Inferior parietal cortex (tissue), 1 donor: ENCODE data around the gene ADAD2.

ENCODE experiments used
- DNase-seq: peaks from one replicate; pipeline ENCODE4 v3.0.0-alpha.2; 2016; ENCODE audit errors: extremely low spot score

ADAD2 gene

GRCh38 chr16:84176192-84177053 lies 14.5 kb upstream of the ADAD2 start:
- DNase-seq = no peak

GRCh38 chr16:84177741-84178073 lies 13.2 kb upstream of the ADAD2 start:
- no peak for DNase-seq

GRCh38 chr16:84178146-84178765 lies 12.7 kb upstream of the ADAD2 start:
- DNase-seq = no peak

GRCh38 chr16:84178892-84179611 lies 11.9 kb upstream of the ADAD2 start:
- DNase-seq = no peak

GRCh38 chr16:84179612-84180320 lies 11.2 kb upstream of the ADAD2 start:
- DNase-seq = no peak

GRCh38 chr16:84180519-84181140 lies 10.3 kb upstream of the ADAD2 start:
- no peak for DNase-seq

- no peak for DNase-seq
Measured at GRCh38 chr16:84181144-84181915, 9.6 kb upstream of the ADAD2 start.

- DNase-seq = no peak
Measured at GRCh38 chr16:84182104-84182503, 8.9 kb upstream of the ADAD2 start.

GRCh38 chr16:84182680-84183571 lies 8.0 kb upstream of the ADAD2 start:
- no peak for DNase-seq

- no peak for DNase-seq
Measured at GRCh38 chr16:84183572-84183875, 7.4 kb upstream of the ADAD2 start.

GRCh38 chr16:84183911-84184591 lies 6.9 kb upstream of the ADAD2 start:
- DNase-seq = no peak

GRCh38 chr16:84184775-84185174 lies 6.2 kb upstream of the ADAD2 start:
- no peak for DNase-seq

- peak; percentile 97 for DNase-seq
Measured at GRCh38 chr16:84186685-84187437, 4.1 kb upstream of the ADAD2 start, which contains the start of gene TAF1C. Gene TAF1C (minus strand): TSS chr16:84187057. CDS start chr16:84184988, 2,069 bp downstream.

GRCh38 chr16:84191466-84191865 lies 509 bp downstream of the ADAD2 start:
- DNase-seq = no peak

GRCh38 chr16:84193480-84193879 lies 2.5 kb downstream of the ADAD2 start:
- no peak for DNase-seq

- no peak for DNase-seq
Measured at GRCh38 chr16:84194018-84194417, 3.1 kb downstream of the ADAD2 start.

- DNase-seq = no peak
Measured at GRCh38 chr16:84194470-84195200, 3.7 kb downstream of the ADAD2 start.
